A549 (cell line): ENCODE results near the gene VPS13D.
"Not testable (repeated sequence)": the region's sequence is repeated elsewhere in the genome, so short reads cannot be mapped to it uniquely, and the experiment has no call there.

Source experiments
- TP53 ChIP-seq: fragments of 250-450 bp; sonication (Bioruptor Pico); IDR thresholded peaks from 2 replicates; pipeline ENCODE4 v1.5.0; 2021; ENCODE audit warnings: mild to moderate bottlenecking, moderate library complexity
- TF ChIP-seq, protein P1 (sequence below): fragments of >200 bp; sonication (Bioruptor Twin); formaldehyde crosslinking; IDR thresholded peaks from 3 replicates; pipeline ENCODE4 v1.5.1; 2016
- TF ChIP-seq, protein P2 (sequence below): IDR thresholded peaks from 2 replicates; pipeline ENCODE4 v1.6.1; 2012

DNA sequence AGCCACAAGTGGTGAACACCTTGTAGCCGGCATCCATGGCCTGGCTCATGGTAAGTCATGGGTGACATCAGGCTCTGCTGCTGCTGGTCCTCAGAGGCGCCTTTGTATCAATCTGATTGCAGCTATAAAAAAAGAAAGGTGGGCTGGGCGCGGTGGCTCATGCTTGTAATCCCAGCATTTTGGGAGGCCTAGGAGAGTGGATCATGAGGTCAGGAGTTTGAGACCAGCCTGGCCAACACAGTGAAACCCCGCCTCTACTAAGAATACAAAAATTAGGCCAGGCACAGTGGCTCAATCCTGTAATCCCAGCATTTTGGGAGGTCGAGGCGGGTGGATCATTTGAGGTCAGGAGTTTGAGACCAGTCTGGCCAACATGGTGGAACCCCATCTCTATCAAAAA lies 226.3 kb downstream of the VPS13D start:
- TF ChIP-seq, protein P1, sequence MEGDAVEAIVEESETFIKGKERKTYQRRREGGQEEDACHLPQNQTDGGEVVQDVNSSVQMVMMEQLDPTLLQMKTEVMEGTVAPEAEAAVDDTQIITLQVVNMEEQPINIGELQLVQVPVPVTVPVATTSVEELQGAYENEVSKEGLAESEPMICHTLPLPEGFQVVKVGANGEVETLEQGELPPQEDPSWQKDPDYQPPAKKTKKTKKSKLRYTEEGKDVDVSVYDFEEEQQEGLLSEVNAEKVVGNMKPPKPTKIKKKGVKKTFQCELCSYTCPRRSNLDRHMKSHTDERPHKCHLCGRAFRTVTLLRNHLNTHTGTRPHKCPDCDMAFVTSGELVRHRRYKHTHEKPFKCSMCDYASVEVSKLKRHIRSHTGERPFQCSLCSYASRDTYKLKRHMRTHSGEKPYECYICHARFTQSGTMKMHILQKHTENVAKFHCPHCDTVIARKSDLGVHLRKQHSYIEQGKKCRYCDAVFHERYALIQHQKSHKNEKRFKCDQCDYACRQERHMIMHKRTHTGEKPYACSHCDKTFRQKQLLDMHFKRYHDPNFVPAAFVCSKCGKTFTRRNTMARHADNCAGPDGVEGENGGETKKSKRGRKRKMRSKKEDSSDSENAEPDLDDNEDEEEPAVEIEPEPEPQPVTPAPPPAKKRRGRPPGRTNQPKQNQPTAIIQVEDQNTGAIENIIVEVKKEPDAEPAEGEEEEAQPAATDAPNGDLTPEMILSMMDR = not testable (repeated sequence)
- TF ChIP-seq, protein P2, sequence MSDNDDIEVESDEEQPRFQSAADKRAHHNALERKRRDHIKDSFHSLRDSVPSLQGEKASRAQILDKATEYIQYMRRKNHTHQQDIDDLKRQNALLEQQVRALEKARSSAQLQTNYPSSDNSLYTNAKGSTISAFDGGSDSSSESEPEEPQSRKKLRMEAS = not testable (repeated sequence)
- TF ChIP-seq TP53 (CRISPR knock-in tag) = not testable (repeated sequence)
